VCaP (cell line): Measurements from ENCODE around the gene RINT1.
A peak's percentile ranks its signal among the peaks of the same experiment; 100 is the strongest.

Source experiments
- H3K27ac ChIP-seq: fragments of 450-650 bp; 2 replicates; pipeline ENCODE4 v1.5.1; 2017
- CTCF ChIP-seq: fragments of 450-650 bp; conservative IDR thresholded peaks from 2 replicates; pipeline ENCODE4 v1.5.1; 2017; ENCODE audit warnings: mild to moderate bottlenecking, moderate library complexity

Gene RINT1

DNA sequence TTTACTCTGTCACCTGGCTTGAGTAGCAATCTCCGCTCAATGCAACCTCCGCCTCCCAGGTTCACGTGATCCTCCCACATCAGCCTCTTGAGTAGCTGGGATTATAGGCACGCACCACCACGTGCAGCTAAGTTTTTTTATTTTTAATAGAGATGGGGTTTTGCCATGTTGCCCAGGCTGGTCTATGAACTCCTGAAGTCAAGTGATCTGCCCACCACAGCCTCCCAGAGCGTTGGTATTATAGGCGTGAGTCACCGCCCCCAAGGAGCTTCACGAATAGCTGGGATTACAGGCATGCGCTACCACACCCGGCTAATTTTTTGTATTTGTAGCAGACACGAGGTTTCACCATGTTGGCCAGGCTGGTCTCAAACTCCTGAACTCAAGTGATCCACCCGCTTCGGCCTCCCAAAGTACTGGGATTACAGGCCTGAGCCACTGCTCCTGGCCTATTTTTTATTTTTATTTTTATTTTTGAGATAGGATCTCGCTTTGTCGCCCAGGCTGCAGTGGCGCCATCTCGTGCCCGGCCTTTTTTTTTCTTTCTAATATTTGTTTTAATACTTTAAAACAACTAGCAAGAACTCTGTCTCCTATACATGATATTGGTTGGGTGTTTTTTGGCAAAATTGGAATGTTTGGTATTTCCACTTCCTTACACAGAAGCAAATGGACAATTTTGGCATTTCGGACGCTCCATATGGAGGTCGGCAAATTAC, 48.2 kb downstream of the RINT1 start:
- H3K27ac ChIP-seq = no peak overlapping the region

DNA sequence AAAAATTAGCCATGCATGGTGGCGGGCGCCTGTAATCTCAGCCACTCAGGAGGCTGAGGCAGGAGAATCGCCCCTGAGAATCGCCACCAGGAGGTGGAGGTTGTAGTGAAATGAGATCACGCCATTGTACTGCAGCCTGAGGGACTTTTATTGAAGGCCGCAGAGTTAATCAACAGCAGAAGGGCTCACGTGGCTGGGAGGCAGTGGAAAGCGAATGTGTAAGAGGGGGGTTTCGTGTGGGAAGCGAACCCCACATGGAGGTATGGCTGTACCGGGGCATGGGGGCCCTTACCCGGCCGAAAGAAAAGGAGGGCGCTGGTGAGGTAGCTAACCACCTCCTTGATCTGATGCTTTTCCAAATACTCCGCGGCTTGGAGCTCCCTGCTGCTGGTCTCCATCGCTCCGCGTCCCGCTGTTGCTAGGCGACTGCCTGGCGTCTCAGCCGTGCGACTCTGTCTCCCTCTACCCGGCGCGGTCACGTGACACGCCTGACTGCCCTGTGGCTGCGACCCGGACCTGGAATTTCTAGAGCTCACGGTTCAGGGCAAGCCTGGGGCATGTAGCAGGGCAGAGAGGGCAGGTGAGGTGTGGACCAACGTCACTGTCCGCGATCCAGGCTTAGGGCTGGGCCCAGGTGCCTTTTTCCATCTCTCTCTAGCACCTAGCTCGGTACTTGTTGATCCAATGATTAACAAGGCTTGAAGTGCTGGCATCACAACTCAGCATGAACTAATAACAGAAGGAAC, 49.2 kb downstream of the RINT1 start, which contains the start of gene EFCAB10:
TSS of gene EFCAB10 (minus strand) at position 428 of the 746 bp plus-strand sequence. CDS start at position 398, 30 bp downstream.
- no peak for TF ChIP-seq CTCF
- peak within 1 kb of the TSS; percentile 43; the same call in 1 of the 2 replicates for H3K27ac ChIP-seq

More for the DNA sequence above, 48.2 kb downstream of the RINT1 start:
- peak; percentile 42 for TF ChIP-seq CTCF

GRCh38 chr7:105583061-105583460, 51.1 kb downstream of the RINT1 start:
- H3K27ac ChIP-seq = no peak overlapping the region
- TF ChIP-seq CTCF = no peak

DNA sequence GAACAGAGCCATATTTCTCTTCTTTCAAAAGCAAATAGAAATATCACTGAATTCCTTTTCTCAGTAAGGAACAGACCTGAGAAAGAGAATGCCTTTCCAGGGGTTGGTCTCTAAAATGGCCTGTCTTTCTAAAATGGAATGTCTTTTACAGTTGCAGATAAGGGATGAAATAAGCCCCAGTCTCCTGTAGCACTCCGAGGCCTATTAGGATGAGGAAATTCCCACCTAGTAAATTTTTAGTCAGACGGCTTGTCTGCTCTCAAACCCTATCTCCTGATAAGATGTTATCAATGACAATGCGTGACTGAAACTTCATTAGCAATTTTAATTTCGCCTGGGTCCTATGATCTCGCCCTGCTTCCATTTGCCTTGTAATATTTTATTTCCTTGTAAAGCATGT, 52.2 kb downstream of the RINT1 start:
- TF ChIP-seq CTCF = no peak
- no peak overlapping the region for H3K27ac ChIP-seq

DNA sequence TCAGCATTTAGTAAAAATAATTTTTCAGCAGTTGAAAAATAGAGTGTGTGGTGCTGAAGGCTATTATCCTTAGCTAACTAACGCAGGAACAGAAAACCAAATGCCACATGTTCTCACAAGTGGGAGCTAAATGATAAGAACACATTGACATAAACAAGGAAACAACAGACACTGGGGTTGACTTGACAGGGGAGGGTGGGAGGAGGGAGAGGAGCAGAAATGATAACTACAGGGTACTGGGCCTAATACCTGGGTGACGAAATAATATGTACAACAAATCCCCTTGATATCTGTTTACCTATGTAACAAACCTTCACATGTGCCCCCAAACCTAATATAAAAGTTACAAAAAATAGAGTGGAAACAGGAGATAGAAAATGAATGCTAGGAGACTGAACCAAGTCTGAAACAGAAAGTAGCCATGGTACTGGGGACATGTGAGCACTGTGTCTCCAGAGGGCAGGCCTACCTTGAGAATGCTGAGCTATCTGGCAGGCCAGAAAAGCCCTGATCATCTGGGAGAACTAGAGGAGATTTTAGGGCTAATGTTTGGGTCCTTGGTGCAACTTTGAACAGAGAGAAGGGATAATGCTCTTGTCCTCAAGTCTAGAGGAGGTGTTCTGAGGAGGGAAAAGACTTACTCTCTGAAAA, 54.0 kb downstream of the RINT1 start:
- no peak overlapping the region for H3K27ac ChIP-seq
- no peak for TF ChIP-seq CTCF

DNA sequence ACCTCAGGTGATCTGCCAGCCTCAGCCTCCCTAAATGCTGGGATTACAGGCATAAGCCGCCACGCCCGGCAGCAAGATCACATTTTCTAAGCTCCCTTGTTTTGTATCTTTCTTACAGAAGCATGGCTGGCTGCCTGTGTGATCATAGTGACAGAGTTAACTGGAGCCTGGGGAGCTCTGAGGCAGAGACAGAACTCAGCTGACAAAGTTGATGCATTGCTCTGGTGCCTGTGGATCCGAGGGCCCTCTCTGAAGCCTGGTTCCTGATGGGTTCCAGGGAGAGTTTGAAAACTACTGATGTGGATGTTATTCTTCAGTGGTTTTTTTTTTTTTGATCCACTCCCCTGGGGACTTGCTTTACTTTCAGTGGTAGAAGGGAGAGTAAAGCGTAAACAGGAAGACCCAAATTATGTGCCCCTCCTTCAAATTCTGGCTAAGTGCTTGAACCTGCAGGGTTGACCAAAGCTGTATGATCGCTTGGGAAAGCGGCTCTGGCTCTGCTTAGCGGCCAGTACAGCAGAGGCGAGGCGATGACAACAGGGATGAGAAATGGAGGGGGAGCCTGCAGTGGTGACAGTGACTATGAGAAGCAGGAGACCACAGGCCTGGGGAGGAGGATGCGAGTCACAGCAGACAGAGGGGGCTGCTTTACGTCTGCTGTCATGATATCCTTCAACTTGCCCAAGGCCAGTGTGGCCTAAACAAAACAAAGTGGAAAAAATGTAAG, 56.1 kb downstream of the RINT1 start:
- no peak overlapping the region for H3K27ac ChIP-seq

More for the DNA sequence above, 56.1 kb downstream of the RINT1 start:
- no peak for TF ChIP-seq CTCF
